ENCODE results near the gene SCART1. TPM values are rescaled to one million over a fixed set of nuclear protein-coding genes. Genes with fewer than 3 reads are reported as not detected.

Gene SCART1
- total RNA-seq, 1 donor from 2014 or later = 4.8 TPM

DNA sequence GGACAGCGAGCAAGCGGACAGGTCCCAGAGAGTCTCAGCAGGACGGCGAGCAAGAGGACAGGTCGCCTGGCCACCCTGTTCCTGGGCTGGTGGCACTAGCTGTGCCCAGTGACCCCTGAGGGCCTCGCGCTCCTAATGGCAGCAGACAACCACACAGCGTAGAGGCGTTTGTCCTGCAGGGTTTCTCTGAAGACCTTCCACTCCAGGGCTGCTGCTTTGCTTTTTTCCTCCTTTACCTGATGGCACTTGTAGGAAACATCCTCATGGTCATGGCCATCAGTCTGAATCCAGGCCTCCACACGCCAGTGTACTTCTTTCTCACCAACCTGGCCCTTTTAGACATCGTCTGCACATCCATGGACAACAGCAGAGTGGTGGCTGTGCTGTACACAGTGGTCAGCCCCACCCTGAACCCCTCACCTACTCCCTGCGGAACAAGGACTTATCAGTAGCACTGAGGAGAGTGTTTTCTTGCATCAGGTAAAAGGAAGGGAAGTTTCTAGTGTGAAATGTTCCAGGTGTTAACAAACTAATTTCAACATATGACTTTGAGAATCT, 27.4 kb downstream of the SCART1 start:
- intact Hi-C loops (cut with DNase I) = no loop called here
- Histone ChIP-seq H3K4me1 (no peaks in the 10 kb centered on the region), H3K4me3 (no peak overlapping the region), H3K36me3 (no peaks in the 10 kb centered on the region), H3K27ac (no peak overlapping the region), H3K9me3 (peaks cover 5 to 39% of the 10 kb centered on the region in 2 donors), H3K27me3 (no peaks in the 10 kb centered on the region)
- TF ChIP-seq, protein P1, sequence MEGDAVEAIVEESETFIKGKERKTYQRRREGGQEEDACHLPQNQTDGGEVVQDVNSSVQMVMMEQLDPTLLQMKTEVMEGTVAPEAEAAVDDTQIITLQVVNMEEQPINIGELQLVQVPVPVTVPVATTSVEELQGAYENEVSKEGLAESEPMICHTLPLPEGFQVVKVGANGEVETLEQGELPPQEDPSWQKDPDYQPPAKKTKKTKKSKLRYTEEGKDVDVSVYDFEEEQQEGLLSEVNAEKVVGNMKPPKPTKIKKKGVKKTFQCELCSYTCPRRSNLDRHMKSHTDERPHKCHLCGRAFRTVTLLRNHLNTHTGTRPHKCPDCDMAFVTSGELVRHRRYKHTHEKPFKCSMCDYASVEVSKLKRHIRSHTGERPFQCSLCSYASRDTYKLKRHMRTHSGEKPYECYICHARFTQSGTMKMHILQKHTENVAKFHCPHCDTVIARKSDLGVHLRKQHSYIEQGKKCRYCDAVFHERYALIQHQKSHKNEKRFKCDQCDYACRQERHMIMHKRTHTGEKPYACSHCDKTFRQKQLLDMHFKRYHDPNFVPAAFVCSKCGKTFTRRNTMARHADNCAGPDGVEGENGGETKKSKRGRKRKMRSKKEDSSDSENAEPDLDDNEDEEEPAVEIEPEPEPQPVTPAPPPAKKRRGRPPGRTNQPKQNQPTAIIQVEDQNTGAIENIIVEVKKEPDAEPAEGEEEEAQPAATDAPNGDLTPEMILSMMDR (IDR thresholded peaks at IDR 0.05) = no peak
- no peak for DNase-seq (ENCODE audit: low spot score in 2 of 2)

DNA sequence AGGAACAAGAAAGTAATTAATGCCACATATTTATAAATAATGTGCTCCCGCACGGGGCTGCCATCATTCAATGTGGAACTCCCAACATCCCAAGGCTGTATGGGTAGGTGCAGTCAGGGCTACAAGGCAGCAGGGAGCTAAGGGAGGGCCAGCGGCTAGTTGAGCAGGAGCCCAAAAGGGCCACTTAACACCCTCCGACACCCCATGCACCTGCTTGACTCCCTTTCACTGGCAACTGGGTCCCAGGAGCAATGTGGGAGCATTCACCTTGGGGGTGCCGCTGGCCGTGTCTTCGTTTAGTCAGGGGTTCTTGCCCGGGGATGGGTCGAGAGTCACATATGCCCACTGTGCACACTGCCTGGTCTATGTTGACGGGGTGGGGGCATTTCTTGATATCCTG, 27.9 kb downstream of the SCART1 start:
- H3K36me3 ChIP-seq = no peaks in the 10 kb centered on the region
- peaks cover 7 to 44% of the 10 kb centered on the region in 2 donors for H3K9me3 ChIP-seq
- intact Hi-C loops (cut with DNase I) = no loop called here
- TF ChIP-seq, protein P1 (IDR thresholded peaks at IDR 0.05) = no peak
- H3K27me3 ChIP-seq = no peaks in the 10 kb centered on the region
- H3K4me3 ChIP-seq = no peak overlapping the region
- no peak overlapping the region for H3K27ac ChIP-seq
- H3K4me1 ChIP-seq = no peaks in the 10 kb centered on the region
- no peak for DNase-seq (ENCODE audit: low spot score in 2 of 2)

DNA sequence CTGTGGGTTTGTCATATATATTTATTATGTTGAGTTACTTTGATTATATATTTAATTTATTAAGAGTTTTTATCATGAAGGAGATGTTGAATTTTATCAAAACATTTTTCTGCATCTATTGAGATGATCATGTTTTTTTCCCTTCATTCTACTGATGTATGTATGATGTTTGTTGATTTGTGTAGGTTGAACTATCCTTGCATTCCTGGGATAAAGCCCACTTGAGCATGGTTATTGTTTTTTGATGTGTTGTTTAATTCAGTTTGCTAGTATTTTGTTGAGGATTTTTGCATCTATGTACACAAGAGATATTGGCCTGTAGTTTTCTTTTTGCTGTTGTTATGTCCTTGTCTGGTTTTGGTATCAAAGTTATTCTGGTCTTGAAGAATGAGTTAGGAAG, 31.1 kb downstream of the SCART1 start:
- intact Hi-C loops (cut with DNase I) = no loop called here
- Histone ChIP-seq H3K36me3 (no peaks in the 10 kb centered on the region), H3K4me3 (no peak overlapping the region), H3K27me3 (no peaks in the 10 kb centered on the region), H3K27ac (no peak overlapping the region), H3K4me1 (no peaks in the 10 kb centered on the region), H3K9me3 (peaks cover 11 to 59% of the 10 kb centered on the region in 2 donors)
- TF ChIP-seq, protein P1 (IDR thresholded peaks at IDR 0.05) = no peak
- DNase-seq (ENCODE audit: low spot score in 2 of 2) = no peak

DNA sequence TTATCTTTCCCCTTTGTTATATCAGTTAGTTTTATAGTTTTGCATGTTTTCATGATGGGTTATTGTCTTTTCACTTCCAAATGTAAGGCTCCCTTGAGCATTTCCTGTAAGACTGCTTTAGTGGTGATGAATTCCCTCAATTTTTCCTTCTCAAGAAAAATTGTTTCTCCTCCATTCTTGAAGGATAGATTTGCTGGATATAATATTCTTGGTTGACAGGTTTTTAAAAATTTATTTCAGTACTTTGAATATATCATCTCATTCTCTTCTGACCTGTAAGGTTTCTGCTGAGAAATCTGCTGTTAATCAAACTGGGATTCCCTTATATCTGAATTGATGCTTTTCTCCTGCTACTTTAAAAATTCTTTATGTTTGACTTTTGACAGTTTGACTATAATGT, 33.3 kb downstream of the SCART1 start:
- intact Hi-C loops (cut with DNase I) = no loop called here
- H3K4me1 ChIP-seq = no peaks in the 10 kb centered on the region

DNA sequence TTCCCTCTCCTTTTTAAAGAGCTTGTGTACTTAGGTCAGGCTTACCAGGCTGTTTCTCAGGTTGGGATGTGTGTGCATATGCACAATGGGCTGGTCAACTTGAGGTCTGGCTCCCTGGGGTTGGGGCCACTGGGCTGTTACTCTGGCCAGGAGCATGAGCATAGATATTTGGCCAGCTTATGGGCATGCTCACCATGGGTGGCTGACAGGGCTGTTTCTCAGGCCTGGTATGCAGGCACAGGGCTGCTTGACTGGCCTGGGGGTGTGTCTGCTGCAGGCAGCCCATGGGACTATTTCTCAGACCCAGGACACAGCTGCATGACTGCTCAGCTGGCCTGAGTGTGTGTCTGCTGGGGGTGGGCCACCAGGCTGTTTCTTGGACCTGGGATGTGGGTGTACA, 34.6 kb downstream of the SCART1 start:
- H3K4me1 ChIP-seq = no peaks in the 10 kb centered on the region
- H3K36me3 ChIP-seq = no peaks in the 10 kb centered on the region
- DNase-seq (ENCODE audit: low spot score in 2 of 2) = no peak
- TF ChIP-seq, protein P1 (IDR thresholded peaks at IDR 0.05) = no peak
- H3K9me3 ChIP-seq = peaks cover 6 to 41% of the 10 kb centered on the region in 2 donors
- no peaks in the 10 kb centered on the region for H3K27me3 ChIP-seq
- no peak overlapping the region for H3K27ac ChIP-seq
- intact Hi-C loops (cut with DNase I) = no loop called here
- H3K4me3 ChIP-seq = no peak overlapping the region

More for the DNA sequence above, 33.3 kb downstream of the SCART1 start:
- H3K4me3 ChIP-seq = no peak overlapping the region
- no peak for DNase-seq (ENCODE audit: low spot score in 2 of 2)
- H3K9me3 ChIP-seq = peaks cover 9 to 52% of the 10 kb centered on the region in 2 donors
- no peaks in the 10 kb centered on the region for H3K36me3 ChIP-seq
- no peaks in the 10 kb centered on the region for H3K27me3 ChIP-seq
- TF ChIP-seq, protein P1 (IDR thresholded peaks at IDR 0.05) = no peak
- no peak overlapping the region for H3K27ac ChIP-seq
